OCI-LY7 (cell line): ENCODE results near the gene PEX5L. TPM values are rescaled to one million over a fixed set of nuclear protein-coding genes. Genes with fewer than 3 reads are reported as not detected.

Source experiments
- BruUV-seq: library from RNA; stranded (reverse); fragments of 400-500 nt; replicated peaks from 2 replicates; lab custom pipeline; 2021; lab: Mats Ljungman, UMichigan
- CTCF ChIA-PET: fragments of 300-600 bp; sonication (Branson Sonifier 250); formaldehyde crosslinking; loops from one replicate; lab custom pipeline; 2022; ENCODE audit warnings: antibody characterized with exemption; ENCODE audit not compliant: unreplicated experiment; lab: Charles Lee
- POLR2A ChIA-PET: fragments of 300-600 bp; sonication (Branson Sonifier 250); formaldehyde crosslinking; loops from one replicate; lab custom pipeline; 2022; ENCODE audit warnings: antibody characterized with exemption; lab: Charles Lee
- DNase-seq: peaks from one replicate; pipeline ENCODE4 v3.0.0-alpha.2; 2015; ENCODE audit warnings: low spot score
- H2AFZ ChIP-seq: fragments of 200-600 bp; sonication (generic), shearing (Covaris generic); 2 replicates; pipeline ENCODE4 v1.6.1; 2014; ENCODE audit warnings: mild to moderate bottlenecking, antibody characterized with exemption, low read length, moderate library complexity
- H3K27ac ChIP-seq: fragments of 200-600 bp; sonication (generic); 2 replicates; pipeline ENCODE4 v1.5.1; 2014; ENCODE audit warnings: mixed run types, low read depth, mild to moderate bottlenecking, moderate library complexity, low read length, inconsistent platforms; ENCODE audit not compliant: poor library complexity, severe bottlenecking
- H3K36me3 ChIP-seq: fragments of 200-600 bp; sonication (generic); 2 replicates; pipeline ENCODE4 v1.6.1; 2014; ENCODE audit warnings: mild to moderate bottlenecking, antibody characterized with exemption, low read length, moderate library complexity, mixed read lengths; ENCODE audit not compliant: insufficient read depth
- H3K4me1 ChIP-seq: fragments of 200-600 bp; sonication (generic); 2 replicates; pipeline ENCODE4 v1.5.1; 2014; ENCODE audit warnings: mild to moderate bottlenecking, low read length; ENCODE audit not compliant: insufficient read depth, poor library complexity, severe bottlenecking
- H3K4me2 ChIP-seq: fragments of 200-600 bp; sonication (generic); 2 replicates; pipeline ENCODE4 v1.6.1; 2014; ENCODE audit warnings: mild to moderate bottlenecking, low read length
- H3K4me3 ChIP-seq: fragments of 200-600 bp; sonication (generic); 2 replicates; pipeline ENCODE4 v1.5.1; 2014; ENCODE audit warnings: mild to moderate bottlenecking, low read depth, low read length; ENCODE audit not compliant: poor library complexity, severe bottlenecking
- H3K79me2 ChIP-seq: fragments of 200-600 bp; sonication (generic); 2 replicates; pipeline ENCODE4 v1.6.1; 2016; ENCODE audit warnings: low read depth, mild to moderate bottlenecking, low read length, moderate library complexity, mixed read lengths; ENCODE audit not compliant: insufficient read depth
- H3K9me2 ChIP-seq: fragments of 200-600 bp; sonication (generic); 2 replicates; pipeline ENCODE4 v1.6.1; 2016; ENCODE audit warnings: mild to moderate bottlenecking, low read length, mixed read lengths; ENCODE audit not compliant: insufficient read depth
- H3K9me3 ChIP-seq: fragments of 200-600 bp; sonication (generic); 2 replicates; pipeline ENCODE4 v1.6.1; 2014; ENCODE audit warnings: mild to moderate bottlenecking, mixed run types, low read length, mixed read lengths
- H4K20me1 ChIP-seq: fragments of 200-600 bp; sonication (generic); 2 replicates; pipeline ENCODE4 v1.6.1; 2014; ENCODE audit warnings: mild to moderate bottlenecking, antibody characterized with exemption, low read length, moderate library complexity, mixed read lengths; ENCODE audit not compliant: insufficient read depth
- CTCF ChIP-seq: fragments of 200-600 bp; sonication (generic); conservative IDR thresholded peaks from 2 replicates; pipeline ENCODE4 v1.5.1; 2014; ENCODE audit warnings: mild to moderate bottlenecking, antibody characterized with exemption, low read length, moderate library complexity, mixed read lengths
- EZH2phosphoT487 ChIP-seq: fragments of 200-600 bp; sonication (generic); IDR thresholded peaks from 2 replicates; pipeline ENCODE4 v1.6.1; 2018; ENCODE audit warnings: low read depth, borderline replicate concordance, mild to moderate bottlenecking, mixed run types, antibody characterized with exemption, low read length, moderate library complexity, mixed read lengths
- intact Hi-C: fragments of 100-400 bp; cut with micrococcal nuclease; formaldehyde crosslinking; loops from one replicate; pipeline ENCODE4 v1.10.0; 2022; ENCODE audit not compliant: unreplicated experiment
- total RNA-seq, 2 experiments: library from RNA; depleted of rRNA in 1 of 2; stranded (reverse); fragments of >200 nt in 1 of 2; shearing (Covaris generic) in 1 of 2; gene quantifications; 2 replicates each; pipeline ENCODE4 v1.2.3, GENCODE V29; 2014 to 2022

The PEX5L gene
- total RNA-seq, 2 experiments from 2014 or later: not detected

GRCh38 chr3:179833294-179833693, 203.4 kb downstream of the PEX5L start:
- no peaks in the 10 kb centered on the region for H3K4me1 ChIP-seq
- H2AFZ ChIP-seq: no peak overlapping the region
- no peak for TF ChIP-seq CTCF
- no peak for TF ChIP-seq EZH2phosphoT487
- no peak overlapping the region for H3K4me3 ChIP-seq
- H4K20me1 ChIP-seq: no peaks in the 10 kb centered on the region
- intact Hi-C loops: no loop called here
- ChIA-PET POLR2A (interaction anchor here (0.9 to 1.0 kb wide), 2 partner anchors 11 to 16 kb away, joined by 3 read pairs; no protein-coding TSS in a partner anchor), CTCF (no interaction called here)
- no peak for DNase-seq
- no peak overlapping the region for H3K4me2 ChIP-seq
- BruUV-seq: no TSS peak
- H3K27ac ChIP-seq: no peak overlapping the region
- H3K9me3 ChIP-seq: no peaks in the 10 kb centered on the region
- no peaks in the 10 kb centered on the region for H3K79me2 ChIP-seq
- no peaks in the 10 kb centered on the region for H3K36me3 ChIP-seq
- H3K9me2 ChIP-seq: no peaks in the 10 kb centered on the region

- Histone ChIP-seq H3K79me2 (no peaks in the 10 kb centered on the region), H3K4me1 (no peaks in the 10 kb centered on the region), H3K9me2 (no peaks in the 10 kb centered on the region), H3K9me3 (no peaks in the 10 kb centered on the region), H3K36me3 (no peaks in the 10 kb centered on the region), H3K4me2 (no peak overlapping the region), H2AFZ (no peak overlapping the region), H3K27ac (no peak overlapping the region), H3K4me3 (no peak overlapping the region), H4K20me1 (no peaks in the 10 kb centered on the region)
- intact Hi-C loops: no loop called here
- no TSS peak for BruUV-seq
- DNase-seq: no peak
- ChIA-PET POLR2A (no interaction called here), CTCF (no interaction called here)
- TF ChIP-seq CTCF: no peak
- TF ChIP-seq EZH2phosphoT487: no peak
These were observed 204.3 kb downstream of the PEX5L start for GRCh38 chr3:179832333-179832854.

- Histone ChIP-seq H3K27ac (no peak overlapping the region), H3K36me3 (no peaks in the 10 kb centered on the region), H3K4me1 (no peaks in the 10 kb centered on the region), H3K4me3 (no peak overlapping the region), H3K79me2 (no peaks in the 10 kb centered on the region), H2AFZ (no peak overlapping the region), H3K9me3 (no peaks in the 10 kb centered on the region), H4K20me1 (no peaks in the 10 kb centered on the region), H3K9me2 (no peaks in the 10 kb centered on the region), H3K4me2 (no peak overlapping the region)
- BruUV-seq: no TSS peak
- no peak for TF ChIP-seq CTCF
- TF ChIP-seq EZH2phosphoT487: no peak
- CTCF ChIA-PET: no interaction called here
- intact Hi-C loops: no loop called here
- POLR2A ChIA-PET: interaction anchor here (0.7 kb wide), 3 partner anchors 193 to 781 kb away, joined by 3 read pairs; no protein-coding TSS in a partner anchor
- DNase-seq: no peak
These were observed 207.3 kb downstream of the PEX5L start for GRCh38 chr3:179829401-179829800.
